GM19372 (cell line): ENCODE results near the gene RSPH1.

Experiments used
- ATAC-seq: cut with Tn5 transposase; IDR thresholded peaks from one replicate; pipeline ENCODE4 v1.9.1; 2021; ENCODE audit warnings: mild to moderate bottlenecking, low read depth, moderate library complexity; ENCODE audit not compliant: unreplicated experiment

The RSPH1 gene

DNA sequence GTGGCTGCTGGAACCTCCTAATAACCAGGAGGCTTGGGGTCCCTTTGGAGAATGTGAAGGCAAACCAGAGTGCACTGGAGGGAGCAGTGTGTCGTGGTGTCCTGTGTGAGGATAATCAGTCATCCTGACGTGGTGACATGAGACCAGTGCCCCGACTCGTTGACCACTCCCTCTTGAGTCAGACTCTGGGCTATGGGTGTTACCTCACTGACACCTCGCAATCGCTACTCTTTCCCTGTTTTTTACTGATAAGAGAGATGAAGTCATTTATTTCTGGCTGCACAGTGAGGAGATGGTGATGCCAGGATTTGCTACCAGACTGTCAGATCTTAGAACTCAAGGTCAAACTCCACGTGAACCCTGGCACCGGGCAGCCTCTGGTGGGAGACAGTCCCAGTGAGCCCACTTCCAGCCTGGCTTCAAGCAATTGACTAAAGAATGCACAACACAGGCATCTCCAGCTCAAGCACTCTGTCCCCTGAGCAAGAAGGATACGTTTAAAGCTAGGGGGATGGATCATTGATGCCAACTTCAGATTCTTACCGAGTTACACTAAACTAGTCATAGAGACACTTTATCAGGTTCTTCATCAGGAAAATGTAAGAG lies 62.0 kb downstream of the RSPH1 start:
- no peak for ATAC-seq

DNA sequence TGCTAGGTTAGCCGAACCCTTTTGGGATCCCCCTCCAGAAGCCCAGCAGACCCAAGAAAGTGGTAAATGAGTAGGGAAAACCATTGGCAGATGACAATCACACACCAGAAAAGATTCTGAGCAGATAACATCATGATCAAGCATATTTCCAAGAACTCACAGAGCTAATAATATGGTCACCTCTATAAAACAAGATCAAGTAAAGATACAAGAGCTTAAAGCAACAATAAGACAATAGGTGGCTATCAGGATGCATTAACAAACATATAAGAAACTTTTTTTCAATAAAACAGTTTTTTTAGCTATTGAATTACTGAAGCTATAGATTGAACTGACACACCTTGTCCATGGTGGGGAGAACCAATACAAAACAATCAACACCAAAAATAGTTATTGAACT lies 63.3 kb downstream of the RSPH1 start:
- ATAC-seq = no peak

DNA sequence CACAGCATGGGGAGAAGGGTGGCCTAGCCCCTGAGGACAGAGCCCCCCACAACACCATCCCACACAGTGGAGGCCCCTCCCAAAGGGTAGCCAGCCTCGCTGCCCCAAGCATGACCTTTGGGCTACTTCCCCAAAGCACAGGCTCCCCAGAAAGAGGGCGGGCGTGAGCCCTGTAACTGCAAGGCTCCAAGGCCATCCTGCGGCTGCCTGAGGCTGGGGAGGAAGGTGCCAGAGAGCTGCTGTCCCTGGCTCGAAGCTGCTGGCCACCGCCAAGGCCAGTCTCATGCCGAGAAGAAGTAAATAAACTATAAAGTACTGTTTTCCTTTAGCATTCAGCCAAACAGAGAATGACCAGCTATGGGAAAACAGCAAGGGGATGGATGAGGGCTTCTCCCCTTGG lies 64.8 kb downstream of the RSPH1 start:
- no peak for ATAC-seq

DNA sequence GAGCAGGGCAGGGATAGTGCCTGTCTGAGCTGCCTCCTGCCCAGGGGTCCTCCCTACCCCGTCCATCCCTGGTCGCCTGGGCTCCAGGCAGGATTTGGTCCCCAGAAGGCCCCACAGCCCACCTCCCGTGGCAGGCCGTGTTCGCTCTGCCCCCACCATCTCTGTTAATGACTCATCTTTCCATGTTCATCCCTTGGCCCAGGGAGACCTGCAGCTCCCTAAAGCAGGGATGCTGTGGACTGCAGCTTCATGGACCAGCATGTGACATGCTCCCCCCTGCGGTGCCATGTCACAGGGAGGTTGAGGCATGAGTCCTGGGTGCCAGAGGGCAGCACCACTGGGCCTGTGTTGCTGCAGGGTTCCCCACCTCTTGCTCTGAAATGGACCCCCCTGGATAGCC lies 65.5 kb downstream of the RSPH1 start:
- no peak for ATAC-seq

DNA sequence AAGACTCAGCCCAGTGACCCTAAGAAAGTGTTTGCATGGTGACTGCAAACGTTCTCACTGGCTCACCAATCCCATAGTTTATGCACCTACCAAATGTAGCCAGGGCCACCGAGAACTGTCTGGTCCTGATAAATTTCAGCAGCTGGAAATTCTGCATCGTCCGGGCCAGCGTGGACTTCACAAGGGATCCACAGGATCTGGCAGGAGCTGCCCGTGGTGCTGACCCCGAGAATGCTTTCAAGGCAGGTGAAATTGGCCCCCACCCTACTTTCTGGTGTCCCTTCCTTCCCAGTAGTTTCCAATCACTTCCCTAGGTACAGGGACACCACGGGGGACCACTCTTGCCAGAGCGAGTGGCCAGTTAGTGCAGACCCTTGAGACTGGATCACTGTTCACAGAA lies 66.2 kb downstream of the RSPH1 start:
- ATAC-seq = no peak

DNA sequence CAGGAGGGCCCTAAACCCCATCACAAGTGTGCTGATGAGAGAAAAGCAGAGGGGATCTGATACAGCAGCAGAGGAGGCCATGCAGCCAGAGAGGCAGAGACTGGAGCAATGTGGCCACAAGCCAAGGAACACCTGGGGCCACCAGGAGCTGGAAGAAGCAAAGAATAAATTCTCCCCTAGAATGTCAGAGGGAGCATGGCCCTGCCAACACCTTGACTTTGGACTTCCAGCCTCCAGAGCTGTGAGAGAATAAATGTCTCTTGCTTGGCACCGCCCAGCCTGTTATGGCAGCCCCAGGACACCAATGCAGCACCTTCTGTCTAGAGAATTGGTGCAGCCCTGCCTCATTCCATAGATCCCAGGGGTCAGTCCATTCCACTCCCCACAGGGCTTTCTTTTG lies 67.0 kb downstream of the RSPH1 start:
- ATAC-seq = no peak

DNA sequence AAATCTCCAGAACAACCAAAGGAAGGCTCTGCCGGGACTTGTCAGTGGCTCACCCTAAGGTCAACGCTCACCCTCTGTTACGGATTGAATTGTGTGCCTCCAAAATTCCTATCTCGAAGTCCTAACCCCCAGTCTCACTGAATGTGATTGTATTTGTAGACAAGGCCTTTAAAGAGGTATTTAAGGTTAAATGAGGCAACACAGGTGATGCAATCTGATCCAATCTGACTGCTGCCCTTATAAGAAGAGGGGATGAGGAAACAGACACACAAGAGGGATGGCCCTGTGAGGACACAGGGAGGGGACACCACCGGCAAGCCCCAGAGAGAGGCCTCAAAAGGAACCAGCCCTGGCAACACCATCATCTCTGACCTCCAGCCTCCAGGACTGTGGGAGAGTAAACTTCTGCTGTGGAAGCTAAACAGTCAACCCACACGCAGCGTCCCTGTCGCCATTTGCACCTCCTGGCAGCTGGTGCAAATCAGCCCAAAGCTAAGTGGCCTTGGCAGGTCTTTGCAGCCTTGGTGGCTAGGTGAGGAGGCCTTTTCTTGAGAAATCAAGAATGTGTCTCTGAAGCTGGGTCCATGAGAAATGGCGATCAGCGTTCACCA lies 68.1 kb downstream of the RSPH1 start:
- no peak for ATAC-seq

DNA sequence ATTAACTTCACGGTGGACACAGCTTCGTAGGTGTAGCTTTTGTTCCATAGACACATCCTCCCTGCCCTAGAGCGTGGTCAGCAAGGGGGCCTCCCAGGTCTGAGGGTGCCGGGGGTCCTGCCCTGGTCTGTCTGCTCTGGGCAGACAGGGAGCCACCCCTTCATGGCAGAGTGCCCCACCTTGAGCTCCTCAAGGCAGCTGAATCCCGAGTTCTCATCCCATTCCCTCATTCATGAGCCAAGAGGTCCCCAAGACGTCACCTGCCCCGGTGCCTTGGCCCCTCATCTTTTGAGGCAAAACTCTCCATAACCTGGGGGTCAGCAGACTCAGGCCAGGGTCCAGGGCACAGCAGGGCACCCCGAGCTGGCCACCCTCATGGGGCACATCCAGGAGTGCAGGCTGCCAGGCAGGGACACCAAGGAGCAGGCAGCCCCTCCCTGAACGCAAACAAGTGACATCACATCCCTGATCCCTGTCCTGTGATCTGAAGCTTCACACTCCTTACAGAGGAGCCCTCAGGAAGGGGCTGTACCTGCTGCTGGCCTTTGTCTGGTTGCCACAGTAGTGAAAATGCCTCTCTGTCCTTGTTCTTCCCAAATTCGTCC lies 69.0 kb downstream of the RSPH1 start:
- no peak for ATAC-seq

DNA sequence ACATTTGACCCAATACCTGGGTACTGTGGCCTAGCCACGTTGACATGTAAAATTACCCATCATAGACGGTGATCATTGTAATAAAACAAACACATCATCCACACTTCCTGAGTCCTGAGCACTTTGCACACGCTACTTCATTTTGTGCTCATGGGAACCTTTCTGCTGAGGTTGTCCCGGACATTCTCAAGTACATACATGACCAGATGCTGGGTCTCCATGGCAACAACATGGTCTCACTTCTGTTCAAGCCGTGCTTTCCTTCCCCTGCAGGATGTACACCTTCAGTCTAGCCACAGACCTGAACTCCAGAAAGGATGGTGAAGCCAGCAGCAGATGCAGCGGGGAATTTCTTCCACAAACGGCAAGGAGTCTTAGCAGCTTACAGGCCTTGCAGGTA lies 69.6 kb downstream of the RSPH1 start:
- no peak for ATAC-seq

DNA sequence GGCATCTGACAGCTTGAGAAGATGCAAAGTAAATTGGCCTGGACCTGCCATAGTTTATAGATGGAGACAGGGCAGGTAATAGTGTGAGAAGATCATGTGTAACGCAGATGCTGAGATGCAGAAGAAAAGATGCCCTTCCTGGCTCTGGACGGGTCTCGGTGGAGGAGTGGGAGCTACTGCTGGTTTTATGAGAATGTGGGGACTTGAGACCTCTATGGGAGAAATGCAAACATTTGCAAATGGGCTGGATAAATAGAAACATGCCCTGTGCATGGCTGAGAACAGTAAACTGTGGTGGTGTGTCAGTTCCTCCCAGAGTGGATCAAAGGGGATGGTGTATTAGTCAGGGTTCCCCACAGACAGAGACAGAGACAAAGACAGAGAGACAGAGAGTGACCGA lies 70.4 kb downstream of the RSPH1 start:
- ATAC-seq = no peak

DNA sequence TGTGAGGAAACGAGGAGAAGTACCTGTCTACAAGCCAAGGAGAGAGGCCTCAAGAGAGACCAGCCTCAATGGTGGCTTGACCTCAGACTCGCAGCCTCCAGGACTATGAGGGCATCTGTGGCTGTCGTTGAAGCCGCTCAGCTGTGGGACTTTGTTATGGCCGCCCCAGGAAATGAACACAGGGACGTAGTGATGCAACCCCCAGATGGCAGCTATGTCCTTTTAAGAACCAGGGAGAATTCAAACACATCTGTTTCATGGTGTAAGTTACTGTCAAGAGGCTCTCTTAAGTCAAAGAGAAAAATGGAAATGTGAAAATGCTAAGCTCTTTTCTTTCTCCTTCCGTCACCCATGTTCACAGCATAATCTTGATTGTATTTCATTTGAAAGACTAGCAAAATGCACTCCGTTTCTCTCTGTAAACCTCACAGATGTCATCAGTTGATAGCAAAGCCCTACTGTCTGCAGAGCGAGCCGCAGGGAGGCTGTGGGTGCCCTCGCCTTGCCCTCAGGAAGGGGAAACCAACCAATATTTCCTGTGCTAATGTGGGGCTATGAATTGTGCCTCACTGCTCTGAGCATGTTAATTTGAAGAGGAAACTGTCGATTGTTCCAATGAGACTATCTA lies 71.0 kb downstream of the RSPH1 start:
- no peak for ATAC-seq

DNA sequence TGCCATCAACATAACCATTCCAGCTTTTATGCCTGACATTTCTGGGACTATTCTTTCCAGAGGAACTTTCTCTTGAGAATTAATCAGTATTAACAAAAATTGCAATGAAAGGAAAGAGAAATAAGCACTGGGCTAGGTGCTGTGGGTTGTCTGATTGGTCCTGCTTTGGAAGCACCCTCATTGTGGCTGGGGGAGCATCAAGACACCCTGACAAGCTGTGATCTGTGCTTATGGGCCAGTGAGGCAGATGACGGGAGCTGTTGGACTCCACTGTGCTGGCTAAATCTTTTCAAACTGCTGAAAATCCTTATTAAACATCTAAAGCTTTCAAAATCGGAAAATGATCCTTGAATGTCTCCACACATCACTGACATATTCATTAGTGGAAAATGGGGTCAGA lies 72.3 kb downstream of the RSPH1 start:
- ATAC-seq = no peak

DNA sequence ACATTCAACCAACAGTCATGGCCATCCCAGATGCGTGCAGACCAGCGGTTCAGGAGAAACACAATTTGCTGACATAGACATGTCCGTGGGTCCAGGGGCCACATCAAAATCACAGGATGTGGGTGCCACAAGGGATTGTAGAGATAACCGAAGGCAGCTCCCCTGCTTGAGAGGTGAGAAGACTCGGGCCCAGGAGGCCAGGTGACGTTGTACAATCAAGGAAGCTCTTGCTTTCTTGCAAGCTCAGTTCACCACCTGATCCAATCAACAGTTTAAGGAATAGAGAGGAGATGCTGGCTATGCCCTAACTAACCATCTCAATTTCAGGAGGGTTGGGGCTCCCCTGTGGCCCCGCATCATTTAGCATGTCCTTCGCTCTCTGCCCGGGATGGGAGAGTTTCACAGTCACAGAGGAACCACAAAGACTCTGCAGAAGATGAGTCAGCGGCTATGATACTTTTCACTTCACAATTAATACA lies 72.8 kb downstream of the RSPH1 start:
- no peak for ATAC-seq
